ENCODE results near the gene GREB1L. TPM values are rescaled to one million over a fixed set of nuclear protein-coding genes. Genes with fewer than 3 reads are reported as not detected.

GREB1L gene
- total and polyA plus RNA-seq, 2 donors (not counting 3 experiments of a cell fraction or from before 2014, with no cell fraction given), result 0.22 to 0.41 TPM

GRCh38 chr18:21295101-21295500 lies 53.1 kb downstream of the GREB1L start:
- BruUV-seq (replicated peaks), result no TSS peak
- DNase-seq (ENCODE audit: low read depth, low spot score) (no peak), FAIRE-seq (no peak)
- H2AFZ ChIP-seq (ENCODE audit: low read depth, low read length), result no peak overlapping the region
- H3K9ac ChIP-seq (replicated peaks; ENCODE audit: extremely low read depth, insufficient read depth, low read length), result no peak overlapping the region
- dilution Hi-C loops (cut with MboI; ENCODE audit: extremely low pct_ligation_motif_present, low sequenced_read_pairs) (no loop called here), intact Hi-C loops (cut with micrococcal nuclease) (no loop called here)
- H3K9me1 ChIP-seq (replicated peaks; ENCODE audit: control insufficient read depth, extremely low read depth, insufficient read depth, low read length), result peaks cover 2% of the 10 kb centered on the region
- H3K27ac ChIP-seq (ENCODE audit: insufficient read depth, low read depth, low read length), result no peak overlapping the region
- no peaks in the 10 kb centered on the region for H3K36me3 ChIP-seq (ENCODE audit: control insufficient read depth in 2 of 2, extremely low read depth in 1 of 2, insufficient read depth in 2 of 2, low read length in 2 of 2)
- H4K20me1 ChIP-seq (replicated peaks; ENCODE audit: control insufficient read depth, extremely low read depth, insufficient read depth, low read length), result no peaks in the 10 kb centered on the region
- no peak overlapping the region for H3K4me2 ChIP-seq (ENCODE audit: insufficient read depth, low read length)
- CTCF ChIA-PET, result no interaction called here
- no peaks in the 10 kb centered on the region for H3K9me3 ChIP-seq (replicated peaks; ENCODE audit: control insufficient read depth, insufficient read depth, low read length)
- H3K4me3 ChIP-seq (replicated peaks in 1 of 3; ENCODE audit: insufficient read depth in 1 of 3, low read depth in 1 of 3, low read length in 3 of 3), result no peak overlapping the region
- H3K79me2 ChIP-seq (ENCODE audit: control insufficient read depth, insufficient read depth, low read length), result no peaks in the 10 kb centered on the region
- H3K27me3 ChIP-seq (ENCODE audit: control insufficient read depth in 2 of 2, insufficient read depth in 2 of 2, low read length in 2 of 2), result no peaks in the 10 kb centered on the region
- TF ChIP-seq, protein P1, sequence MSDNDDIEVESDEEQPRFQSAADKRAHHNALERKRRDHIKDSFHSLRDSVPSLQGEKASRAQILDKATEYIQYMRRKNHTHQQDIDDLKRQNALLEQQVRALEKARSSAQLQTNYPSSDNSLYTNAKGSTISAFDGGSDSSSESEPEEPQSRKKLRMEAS (IDR thresholded peaks at IDR 0.05; ENCODE audit: insufficient read depth, insufficient read length), result no peak
- TF ChIP-seq MYC (IDR thresholded peaks at IDR 0.05; ENCODE audit: low read depth, low read length), result no peak
- no peak for TF ChIP-seq EZH2 (IDR thresholded peaks at IDR 0.05; ENCODE audit: borderline replicate concordance, low read depth, low read length, severe bottlenecking)
- TF ChIP-seq JUN (IDR thresholded peaks at IDR 0.05; ENCODE audit: borderline replicate concordance, insufficient read depth, insufficient read length, low read depth), result no peak
- no peak for TF ChIP-seq POLR2AphosphoS5 (IDR thresholded peaks at IDR 0.05; ENCODE audit: insufficient read depth, low read depth, low read length)
- TF ChIP-seq FOS (IDR thresholded peaks at IDR 0.05; ENCODE audit: borderline replicate concordance, insufficient read depth, low read length), result no peak
- TF ChIP-seq, protein P2, sequence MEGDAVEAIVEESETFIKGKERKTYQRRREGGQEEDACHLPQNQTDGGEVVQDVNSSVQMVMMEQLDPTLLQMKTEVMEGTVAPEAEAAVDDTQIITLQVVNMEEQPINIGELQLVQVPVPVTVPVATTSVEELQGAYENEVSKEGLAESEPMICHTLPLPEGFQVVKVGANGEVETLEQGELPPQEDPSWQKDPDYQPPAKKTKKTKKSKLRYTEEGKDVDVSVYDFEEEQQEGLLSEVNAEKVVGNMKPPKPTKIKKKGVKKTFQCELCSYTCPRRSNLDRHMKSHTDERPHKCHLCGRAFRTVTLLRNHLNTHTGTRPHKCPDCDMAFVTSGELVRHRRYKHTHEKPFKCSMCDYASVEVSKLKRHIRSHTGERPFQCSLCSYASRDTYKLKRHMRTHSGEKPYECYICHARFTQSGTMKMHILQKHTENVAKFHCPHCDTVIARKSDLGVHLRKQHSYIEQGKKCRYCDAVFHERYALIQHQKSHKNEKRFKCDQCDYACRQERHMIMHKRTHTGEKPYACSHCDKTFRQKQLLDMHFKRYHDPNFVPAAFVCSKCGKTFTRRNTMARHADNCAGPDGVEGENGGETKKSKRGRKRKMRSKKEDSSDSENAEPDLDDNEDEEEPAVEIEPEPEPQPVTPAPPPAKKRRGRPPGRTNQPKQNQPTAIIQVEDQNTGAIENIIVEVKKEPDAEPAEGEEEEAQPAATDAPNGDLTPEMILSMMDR (IDR thresholded peaks at IDR 0.05; ENCODE audit: extremely low read depth in 1 of 2, insufficient read depth in 1 of 2, low read depth in 1 of 2, low read length in 2 of 2), result no peak
- no peak for TF ChIP-seq POLR2A (IDR thresholded peaks at IDR 0.05; ENCODE audit: low read depth, low read length)
- TF ChIP-seq GATA2 (IDR thresholded peaks at IDR 0.05; ENCODE audit: insufficient read depth, insufficient read length, low read depth, low read length), result no peak
- POLR2A ChIA-PET, result no interaction called here
- H3K4me1 ChIP-seq (ENCODE audit: control insufficient read depth, extremely low read depth, insufficient read depth, low read length), result no peaks in the 10 kb centered on the region
